ENCODE measurements around the gene FOXK2. TPM values are rescaled to one million over a fixed set of nuclear protein-coding genes. Genes with fewer than 3 reads are reported as not detected.

Gene FOXK2
- total and polyA plus RNA-seq, 2 experiments from 2014 or later = 5.6 to 43.0 TPM

DNA sequence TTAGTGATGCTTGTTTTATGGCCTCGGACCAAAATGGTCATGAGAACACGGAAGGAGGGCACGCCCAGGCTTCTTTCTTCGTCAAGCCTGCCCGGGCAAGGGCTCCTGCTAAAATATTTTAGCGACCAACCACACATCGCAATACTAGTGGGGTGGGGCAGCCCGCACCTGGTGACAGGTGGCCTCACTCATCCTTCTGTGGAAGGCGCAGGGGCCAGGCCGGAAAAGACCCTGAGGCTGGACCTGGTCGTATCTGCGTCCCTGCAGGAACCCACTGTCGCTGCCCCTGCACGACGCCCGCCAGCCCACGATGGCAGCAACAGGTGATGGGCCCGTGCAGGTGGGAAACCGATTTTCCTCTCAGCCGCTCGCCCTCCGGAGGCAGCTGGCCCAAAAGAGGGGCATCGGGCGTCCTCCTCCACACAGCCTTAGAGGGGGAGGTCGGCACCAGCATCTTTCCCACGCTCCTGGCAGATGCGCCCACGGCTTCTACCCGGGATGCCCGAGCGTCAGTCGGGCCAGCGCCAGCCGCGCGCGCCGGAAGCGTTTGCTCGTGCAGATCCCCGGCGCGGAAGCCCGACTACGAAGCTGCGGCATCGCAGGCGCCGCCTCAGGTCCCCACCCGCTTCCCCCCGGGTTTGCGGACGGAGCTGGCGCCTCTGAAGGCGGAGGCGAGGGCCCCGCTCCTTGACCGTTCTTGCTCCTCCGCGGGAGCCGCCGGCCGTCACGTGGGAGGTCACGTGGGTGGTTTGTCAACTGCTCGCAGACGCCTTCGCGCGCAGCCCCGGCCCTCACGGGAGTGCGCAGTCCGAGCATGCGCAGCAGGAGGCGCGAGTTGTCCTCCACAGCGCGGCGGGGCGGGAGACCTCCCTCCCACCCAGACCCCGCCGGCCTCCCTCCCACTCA lies 22.8 kb upstream of the FOXK2 start:
- no peak overlapping the region for H3K27ac ChIP-seq
- H3K9ac ChIP-seq = peak overlapping the region; percentile 62
- H3K36me3 ChIP-seq (ENCODE audit: low read depth) = no peaks in the 10 kb centered on the region
- TF ChIP-seq EZH2 (IDR thresholded peaks at IDR 0.05; ENCODE audit: insufficient read depth, poor library complexity, severe bottlenecking) = no peak
- no peak for TF ChIP-seq EZH2phosphoT487 (IDR thresholded peaks at IDR 0.05; ENCODE audit: insufficient read depth, low read depth)
- peak overlapping the region; percentile 64 for H3K4me2 ChIP-seq (ENCODE audit: unreplicated experiment)
- peak; percentile 99 for DNase-seq
- H3K27me3 ChIP-seq (replicated peaks; ENCODE audit: insufficient read depth) = no peaks in the 10 kb centered on the region
- peaks cover 13% of the 10 kb centered on the region for H3K4me1 ChIP-seq (ENCODE audit: insufficient read depth)
- H3K79me2 ChIP-seq (ENCODE audit: insufficient read depth) = no peaks in the 10 kb centered on the region
- H2AFZ ChIP-seq = peak overlapping the region; percentile 52
- WGBS, 2 experiments (ENCODE audit: low coverage in 1 of 2, low lambda C conversion rate in 2 of 2, missing lambda C conversion rate in 2 of 2) = 13 to 17% methylated on average over 44 to 49 of the region's 83 CpGs
- in situ Hi-C loops (cut with MboI) = no loop called here
- peak overlapping the region; percentile 63 for H3K4me3 ChIP-seq
- no peaks in the 10 kb centered on the region for H3K9me3 ChIP-seq (ENCODE audit: low read depth)
- H3F3A ChIP-seq (ENCODE audit: insufficient read depth) = peaks cover 25% of the 10 kb centered on the region
- no peaks in the 10 kb centered on the region for H3K9me2 ChIP-seq (ENCODE audit: insufficient read depth)
- no peaks in the 10 kb centered on the region for H4K20me1 ChIP-seq (ENCODE audit: insufficient read depth)

DNA sequence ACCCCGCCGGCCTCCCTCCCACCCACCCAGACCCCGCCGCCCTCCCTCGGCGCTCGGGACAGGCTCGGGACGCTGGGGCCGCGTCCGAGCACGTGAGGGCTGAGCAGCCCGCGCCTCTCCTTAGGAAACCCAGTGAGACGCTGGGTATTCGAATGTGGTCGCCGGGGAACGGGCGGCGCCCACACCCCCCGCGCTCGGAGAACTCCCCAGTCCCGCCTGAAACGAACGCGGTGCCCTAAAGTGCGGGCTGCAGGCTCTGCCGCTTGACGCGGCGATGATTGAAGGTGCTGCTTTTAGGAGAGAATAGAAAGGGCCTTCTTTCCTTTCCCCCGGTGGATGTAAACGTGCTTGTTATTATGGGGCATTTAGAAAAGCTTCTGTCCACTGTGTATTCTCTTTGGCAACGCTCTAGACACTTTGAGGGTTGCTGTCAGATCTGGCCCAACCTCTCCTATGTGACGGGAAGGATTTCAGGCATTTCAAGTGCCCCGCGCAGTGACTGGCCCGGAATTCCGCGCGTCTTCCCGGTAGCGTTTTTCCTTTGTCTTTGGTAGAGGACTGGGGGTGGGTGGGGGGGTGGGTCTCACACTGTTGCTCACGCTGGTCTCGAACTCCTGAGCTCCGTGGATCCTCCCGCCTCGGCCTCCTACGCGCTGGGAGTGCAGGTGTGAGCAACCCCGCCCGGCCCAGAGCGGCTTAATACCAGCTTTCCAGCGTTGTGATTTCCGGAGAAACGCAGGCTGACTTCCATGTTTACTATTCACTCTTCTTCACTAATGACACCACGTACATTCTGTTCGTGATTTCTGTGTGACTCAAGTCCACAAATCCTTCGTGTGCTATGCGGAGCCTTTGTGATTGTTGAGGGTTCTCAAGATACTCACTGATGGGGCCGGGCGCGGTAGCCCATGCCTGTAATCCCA lies 21.8 kb upstream of the FOXK2 start:
- Histone ChIP-seq H3K9me3 (ENCODE audit: low read depth) (no peaks in the 10 kb centered on the region), H3K4me3 (peak overlapping the region; percentile 58), H3K27ac (no peak overlapping the region), H3K79me2 (ENCODE audit: insufficient read depth) (no peaks in the 10 kb centered on the region), H3K9ac (peak overlapping the region; percentile 57), H3F3A (ENCODE audit: insufficient read depth) (peaks cover 25% of the 10 kb centered on the region), H2AFZ (peak overlapping the region; percentile 81), H4K20me1 (ENCODE audit: insufficient read depth) (no peaks in the 10 kb centered on the region), H3K4me1 (ENCODE audit: insufficient read depth) (peaks cover 8% of the 10 kb centered on the region), H3K4me2 (ENCODE audit: unreplicated experiment) (peak overlapping the region; percentile 60), H3K9me2 (ENCODE audit: insufficient read depth) (no peaks in the 10 kb centered on the region), H3K36me3 (ENCODE audit: low read depth) (no peaks in the 10 kb centered on the region), H3K27me3 (replicated peaks; ENCODE audit: insufficient read depth) (no peaks in the 10 kb centered on the region)
- TF ChIP-seq EZH2phosphoT487 (IDR thresholded peaks at IDR 0.05; ENCODE audit: insufficient read depth, low read depth) = no peak
- TF ChIP-seq EZH2 (IDR thresholded peaks at IDR 0.05; ENCODE audit: insufficient read depth, poor library complexity, severe bottlenecking) = no peak
- peak; percentile 67 for DNase-seq
- in situ Hi-C loops (cut with MboI) = no loop called here
- WGBS, 2 experiments (ENCODE audit: low coverage in 1 of 2, low lambda C conversion rate in 2 of 2, missing lambda C conversion rate in 2 of 2) = 10 to 11% methylated on average over 57 to 65 of the region's 66 CpGs

DNA sequence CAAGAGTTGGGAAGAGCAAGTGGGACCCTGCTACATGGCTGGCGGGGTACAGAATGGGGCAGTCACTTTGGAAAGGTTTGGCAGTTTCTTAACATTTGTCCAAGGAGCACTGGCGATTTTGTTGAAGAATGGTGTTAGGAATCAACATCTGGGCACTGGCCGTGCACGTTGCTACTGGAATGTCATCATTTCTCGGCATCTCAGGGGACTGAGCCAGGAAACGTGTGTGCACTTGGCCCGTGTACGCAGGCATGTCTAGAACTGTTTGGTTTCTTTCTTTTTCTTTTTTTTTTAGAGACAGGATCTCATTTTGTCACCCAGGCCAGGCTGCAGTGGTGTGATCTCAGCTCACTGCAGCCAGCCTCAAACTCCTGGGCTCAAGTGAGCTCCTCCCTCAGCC lies 17.3 kb upstream of the FOXK2 start:
- in situ Hi-C loops (cut with MboI) = no loop called here
- Histone ChIP-seq H3K9me2 (ENCODE audit: insufficient read depth) (no peaks in the 10 kb centered on the region), H3K4me3 (no peak overlapping the region), H3K79me2 (ENCODE audit: insufficient read depth) (no peaks in the 10 kb centered on the region), H3K4me2 (ENCODE audit: unreplicated experiment) (no peak overlapping the region), H4K20me1 (ENCODE audit: insufficient read depth) (no peaks in the 10 kb centered on the region), H3K4me1 (ENCODE audit: insufficient read depth) (no peaks in the 10 kb centered on the region), H2AFZ (0 out of 2 replicates have a peak overlapping the region, but pooled peaks have one; percentile 12), H3K9me3 (ENCODE audit: low read depth) (no peaks in the 10 kb centered on the region), H3K9ac (no peak overlapping the region), H3F3A (ENCODE audit: insufficient read depth) (0 out of 2 replicates have a peak, but pooled peaks cover 3% of the 10 kb centered on the region), H3K27me3 (replicated peaks; ENCODE audit: insufficient read depth) (no peaks in the 10 kb centered on the region), H3K36me3 (ENCODE audit: low read depth) (no peaks in the 10 kb centered on the region), H3K27ac (no peak overlapping the region)
- DNase-seq = peak; percentile 75
- no peak for TF ChIP-seq EZH2 (IDR thresholded peaks at IDR 0.05; ENCODE audit: insufficient read depth, poor library complexity, severe bottlenecking)
- TF ChIP-seq EZH2phosphoT487 (IDR thresholded peaks at IDR 0.05; ENCODE audit: insufficient read depth, low read depth) = no peak
- WGBS, 2 experiments (ENCODE audit: low coverage in 1 of 2, low lambda C conversion rate in 2 of 2, missing lambda C conversion rate in 2 of 2) = 14 to 18% methylated on average over 8 of the region's 8 CpGs

GRCh38 chr17:82503094-82503727 lies 16.3 kb upstream of the FOXK2 start:
- WGBS, 2 experiments (ENCODE audit: low coverage in 1 of 2, low lambda C conversion rate in 2 of 2, missing lambda C conversion rate in 2 of 2) = 69 to 78% methylated on average over 10 to 12 of the region's 12 CpGs
- Histone ChIP-seq H3K9me2 (ENCODE audit: insufficient read depth) (no peaks in the 10 kb centered on the region), H4K20me1 (ENCODE audit: insufficient read depth) (no peaks in the 10 kb centered on the region), H3F3A (ENCODE audit: insufficient read depth) (0 out of 2 replicates have a peak, but pooled peaks cover 3% of the 10 kb centered on the region), H3K4me1 (ENCODE audit: insufficient read depth) (no peaks in the 10 kb centered on the region), H2AFZ (no peak overlapping the region), H3K27me3 (replicated peaks; ENCODE audit: insufficient read depth) (no peaks in the 10 kb centered on the region), H3K4me2 (ENCODE audit: unreplicated experiment) (no peak overlapping the region), H3K9me3 (ENCODE audit: low read depth) (no peaks in the 10 kb centered on the region), H3K27ac (no peak overlapping the region), H3K36me3 (ENCODE audit: low read depth) (no peaks in the 10 kb centered on the region), H3K79me2 (ENCODE audit: insufficient read depth) (no peaks in the 10 kb centered on the region), H3K4me3 (no peak overlapping the region), H3K9ac (no peak overlapping the region)
- TF ChIP-seq EZH2phosphoT487 (IDR thresholded peaks at IDR 0.05; ENCODE audit: insufficient read depth, low read depth) (no peak), EZH2 (IDR thresholded peaks at IDR 0.05; ENCODE audit: insufficient read depth, poor library complexity, severe bottlenecking) (no peak)
- in situ Hi-C loops (cut with MboI) = no loop called here
- DNase-seq = no peak

All from GM23248 (cell line).